Measurements from ENCODE around the gene NRXN3. TPM values are rescaled to one million over a fixed set of nuclear protein-coding genes. Genes with fewer than 3 reads are reported as not detected.
A peak's percentile ranks its signal among the peaks of the same experiment; 100 is the strongest.

Gene NRXN3
- total and polyA plus RNA-seq, 4 donors: 1.4 to 8.3 (median 4.4) TPM

- Histone ChIP-seq H3K36me3 (ENCODE audit: control insufficient read depth in 4 of 4, insufficient read depth in 4 of 4, low read length in 4 of 4) (no peaks in the 10 kb centered on the region), H3K27ac (ENCODE audit: low read depth in 1 of 2, low read length in 1 of 2) (no peak overlapping the region), H3K4me1 (ENCODE audit: control insufficient read depth in 5 of 5, insufficient read depth in 5 of 5, low read length in 5 of 5) (peaks cover 0 to 4% (median 0%) of the 10 kb centered on the region in 5 donors), H3K9ac (ENCODE audit: insufficient read depth in 1 of 2, low read length in 2 of 2) (no peak overlapping the region), H3K9me3 (ENCODE audit: control insufficient read depth in 4 of 4, insufficient read depth in 3 of 4, low read length in 3 of 4) (peaks cover 0 to 2% (median 0%) of the 10 kb centered on the region in 4 donors), H3K4me3 (no peak overlapping the region), H3K27me3 (ENCODE audit: control insufficient read depth in 3 of 3, insufficient read depth in 3 of 3, low read length in 2 of 3) (no peaks in the 10 kb centered on the region)
- no peak for TF ChIP-seq CTCF (IDR thresholded peaks at IDR 0.05; ENCODE audit: control extremely low read depth, extremely low read depth)
- DNase-seq (peak in 1 of 3 donors; percentile 34), ATAC-seq (ENCODE audit: insufficient read depth, low FRiP score) (peak; percentile 75)
- 60 to 77% methylated on average over 3 of the region's 3 CpGs for WGBS, 2 donors
These were observed 1557.7 kb downstream of the NRXN3 start for GRCh38 chr14:79727900-79728299.

DNA sequence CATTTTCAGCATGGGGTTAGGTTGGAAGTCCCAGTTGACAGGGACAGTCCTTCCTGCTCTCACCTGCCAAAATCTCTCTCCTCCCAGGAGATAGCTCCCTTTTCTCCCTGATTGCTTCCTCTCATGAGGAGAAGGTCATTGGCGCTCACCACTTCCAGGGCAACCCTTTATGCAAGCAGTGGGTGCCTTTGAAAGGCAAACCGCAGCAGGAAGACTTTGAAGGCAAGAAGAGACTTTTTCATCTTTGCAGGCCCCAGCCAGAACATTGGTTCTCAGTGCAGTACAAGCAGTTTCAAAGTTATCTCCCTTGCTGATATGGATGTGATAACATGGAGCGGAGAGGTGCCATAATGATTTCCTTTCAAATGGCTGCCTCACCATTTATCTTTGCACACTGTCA, 1558.2 kb downstream of the NRXN3 start:
- Histone ChIP-seq H3K27ac (ENCODE audit: low read depth in 1 of 2, low read length in 1 of 2) (no peak overlapping the region), H3K4me1 (ENCODE audit: control insufficient read depth in 5 of 5, insufficient read depth in 5 of 5, low read length in 5 of 5) (peaks cover 0 to 4% (median 0%) of the 10 kb centered on the region in 5 donors), H3K4me3 (no peak overlapping the region), H3K9ac (ENCODE audit: insufficient read depth in 1 of 2, low read length in 2 of 2) (no peak overlapping the region), H3K36me3 (ENCODE audit: control insufficient read depth in 4 of 4, insufficient read depth in 4 of 4, low read length in 4 of 4) (no peaks in the 10 kb centered on the region), H3K27me3 (ENCODE audit: control insufficient read depth in 3 of 3, insufficient read depth in 3 of 3, low read length in 2 of 3) (no peaks in the 10 kb centered on the region), H3K9me3 (ENCODE audit: control insufficient read depth in 4 of 4, insufficient read depth in 3 of 4, low read length in 3 of 4) (peaks cover 0 to 2% (median 0%) of the 10 kb centered on the region in 4 donors)
- DNase-seq: no peak
- WGBS, 2 donors: 79 to 85% methylated on average over 3 of the region's 3 CpGs
- ATAC-seq (ENCODE audit: insufficient read depth, low FRiP score): no peak
- no peak for TF ChIP-seq CTCF (IDR thresholded peaks at IDR 0.05; ENCODE audit: control extremely low read depth, extremely low read depth)

- no peak for TF ChIP-seq CTCF (IDR thresholded peaks at IDR 0.05; ENCODE audit: control extremely low read depth, extremely low read depth)
- Histone ChIP-seq H3K27ac (ENCODE audit: low read depth in 1 of 2, low read length in 1 of 2) (no peak overlapping the region), H3K9me3 (ENCODE audit: control insufficient read depth in 4 of 4, insufficient read depth in 3 of 4, low read length in 3 of 4) (peaks cover 0 to 2% (median 0%) of the 10 kb centered on the region in 4 donors), H3K4me3 (no peak overlapping the region), H3K27me3 (ENCODE audit: control insufficient read depth in 3 of 3, insufficient read depth in 3 of 3, low read length in 2 of 3) (no peaks in the 10 kb centered on the region), H3K9ac (ENCODE audit: insufficient read depth in 1 of 2, low read length in 2 of 2) (no peak overlapping the region), H3K4me1 (ENCODE audit: control insufficient read depth in 5 of 5, insufficient read depth in 5 of 5, low read length in 5 of 5) (peaks cover 0 to 4% (median 0%) of the 10 kb centered on the region in 5 donors), H3K36me3 (ENCODE audit: control insufficient read depth in 4 of 4, insufficient read depth in 4 of 4, low read length in 4 of 4) (no peaks in the 10 kb centered on the region)
- 84 to 90% methylated on average over 3 of the region's 3 CpGs for WGBS, 2 donors
- no peak for DNase-seq
- no peak for ATAC-seq (ENCODE audit: insufficient read depth, low FRiP score)
These were observed 1559.6 kb downstream of the NRXN3 start for GRCh38 chr14:79729731-79730130.

DNA sequence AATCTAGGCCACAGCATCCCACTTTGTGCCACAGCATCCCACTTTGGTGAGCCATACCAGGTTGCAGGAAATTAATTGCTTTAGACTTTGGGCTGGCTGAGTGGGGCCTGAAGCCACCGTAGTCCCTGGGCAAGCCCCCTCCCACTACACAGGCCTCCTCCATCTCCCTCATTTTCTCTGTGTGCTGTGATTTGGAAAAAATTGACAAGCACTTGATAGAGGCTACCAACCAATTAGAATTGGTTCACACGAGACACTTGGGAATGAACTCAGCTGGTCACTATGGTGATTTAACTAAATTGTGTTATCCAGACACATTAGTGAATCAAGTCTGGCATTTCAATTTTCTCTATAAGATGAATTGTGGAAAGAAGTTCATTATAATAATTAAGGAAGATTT, 1560.0 kb downstream of the NRXN3 start:
- DNase-seq: no peak
- Histone ChIP-seq H3K4me3 (no peak overlapping the region), H3K4me1 (ENCODE audit: control insufficient read depth in 5 of 5, insufficient read depth in 5 of 5, low read length in 5 of 5) (peaks cover 0 to 4% (median 0%) of the 10 kb centered on the region in 5 donors), H3K36me3 (ENCODE audit: control insufficient read depth in 4 of 4, insufficient read depth in 4 of 4, low read length in 4 of 4) (no peaks in the 10 kb centered on the region), H3K9me3 (ENCODE audit: control insufficient read depth in 4 of 4, insufficient read depth in 3 of 4, low read length in 3 of 4) (peaks cover 0 to 2% (median 0%) of the 10 kb centered on the region in 4 donors), H3K9ac (ENCODE audit: insufficient read depth in 1 of 2, low read length in 2 of 2) (no peak overlapping the region), H3K27ac (ENCODE audit: low read depth in 1 of 2, low read length in 1 of 2) (no peak overlapping the region), H3K27me3 (ENCODE audit: control insufficient read depth in 3 of 3, insufficient read depth in 3 of 3, low read length in 2 of 3) (no peaks in the 10 kb centered on the region)
- WGBS, 2 donors: 78 to 86% methylated on average over 2 of the region's 2 CpGs
- ATAC-seq (ENCODE audit: insufficient read depth, low FRiP score): no peak
- no peak for TF ChIP-seq CTCF (IDR thresholded peaks at IDR 0.05; ENCODE audit: control extremely low read depth, extremely low read depth)

Measured in lung (tissue), 12 donors.